ENCODE measurements around the gene ADAMTS13. TPM values are rescaled to one million over a fixed set of nuclear protein-coding genes. Genes with fewer than 3 reads are reported as not detected.

ADAMTS13 gene
- total and polyA plus RNA-seq, 8 donors = 1.2 to 11.1 (median 7.5) TPM

GRCh38 chr9:133377721-133378216, 44.4 kb upstream of the ADAMTS13 start:
- Histone ChIP-seq H3K27me3 (no peaks in the 10 kb centered on the region), H3K4me3 (no peak overlapping the region), H3K9me3 (no peaks in the 10 kb centered on the region), H3K27ac (no peak overlapping the region), H3K4me1 (peaks cover 0 to 33% of the 10 kb centered on the region in 2 donors), H3K36me3 (peaks cover 0 to 10% of the 10 kb centered on the region in 2 donors)
- no peak for ATAC-seq
- no peak for TF ChIP-seq CTCF (IDR thresholded peaks at IDR 0.05)
- intact Hi-C loops (cut with DNase I) = no loop called here
- DNase-seq = no peak

GRCh38 chr9:133378408-133378962, 43.7 kb upstream of the ADAMTS13 start:
- TF ChIP-seq CTCF (IDR thresholded peaks at IDR 0.05) = no peak
- Histone ChIP-seq H3K27ac (no peak overlapping the region), H3K27me3 (no peaks in the 10 kb centered on the region), H3K9me3 (no peaks in the 10 kb centered on the region), H3K4me1 (peaks cover 0 to 26% of the 10 kb centered on the region in 2 donors), H3K4me3 (no peak overlapping the region), H3K36me3 (peaks cover 0 to 3% of the 10 kb centered on the region in 2 donors)
- ATAC-seq (no peak), DNase-seq (no peak)
- intact Hi-C loops (cut with DNase I) = no loop called here

DNA sequence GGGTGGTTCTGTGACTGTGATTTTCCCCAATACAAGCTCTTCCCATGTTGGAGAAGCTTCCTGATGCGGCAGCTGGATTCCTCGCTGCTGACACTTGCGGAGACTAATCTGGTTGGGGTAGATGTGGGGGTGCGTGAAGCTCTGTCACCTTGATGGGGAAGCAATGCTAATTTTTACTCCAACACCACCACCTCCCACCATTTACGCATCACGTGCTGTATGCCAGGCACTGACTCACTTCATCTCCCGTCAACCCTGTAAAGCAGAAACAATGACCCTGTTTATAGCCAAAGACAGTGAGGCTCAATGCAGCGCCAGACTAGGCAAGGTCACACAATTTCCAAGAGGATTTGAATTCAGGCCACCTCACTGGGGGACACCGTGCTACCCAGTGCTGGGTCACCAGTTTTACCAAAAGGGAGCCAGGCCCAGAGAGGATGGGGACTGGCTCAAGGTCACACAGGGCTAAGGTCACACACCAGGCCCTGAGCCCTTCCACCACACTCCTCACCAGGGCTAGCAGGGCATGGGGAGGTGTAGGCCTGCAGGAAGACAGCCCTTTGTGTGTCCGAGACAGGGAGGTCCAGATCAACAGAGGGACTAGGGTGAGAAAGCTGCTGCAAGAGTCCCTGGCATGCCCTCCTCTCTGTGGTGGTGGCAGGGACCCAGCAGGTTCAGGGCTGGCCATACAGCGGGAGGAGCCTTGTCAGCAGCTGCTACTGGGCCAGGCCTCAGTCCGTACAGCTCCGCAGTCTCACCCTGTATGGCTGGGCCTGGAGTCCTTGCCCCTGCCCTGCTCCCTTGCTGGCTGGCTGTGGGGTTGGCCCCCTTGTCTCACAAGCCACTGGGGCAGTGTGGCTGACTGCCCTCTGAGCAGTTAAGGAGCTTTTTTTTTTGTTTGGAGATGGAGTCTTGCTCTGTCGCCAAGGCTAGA, 42.7 kb upstream of the ADAMTS13 start:
- ATAC-seq (no peak), DNase-seq (no peak)
- no peak for TF ChIP-seq CTCF (IDR thresholded peaks at IDR 0.05)
- intact Hi-C loops (cut with DNase I) = no loop called here
- Histone ChIP-seq H3K27ac (no peak overlapping the region), H3K4me3 (no peak overlapping the region), H3K4me1 (peaks cover 0 to 17% of the 10 kb centered on the region in 2 donors), H3K27me3 (no peaks in the 10 kb centered on the region), H3K36me3 (no peaks in the 10 kb centered on the region), H3K9me3 (no peaks in the 10 kb centered on the region)

DNA sequence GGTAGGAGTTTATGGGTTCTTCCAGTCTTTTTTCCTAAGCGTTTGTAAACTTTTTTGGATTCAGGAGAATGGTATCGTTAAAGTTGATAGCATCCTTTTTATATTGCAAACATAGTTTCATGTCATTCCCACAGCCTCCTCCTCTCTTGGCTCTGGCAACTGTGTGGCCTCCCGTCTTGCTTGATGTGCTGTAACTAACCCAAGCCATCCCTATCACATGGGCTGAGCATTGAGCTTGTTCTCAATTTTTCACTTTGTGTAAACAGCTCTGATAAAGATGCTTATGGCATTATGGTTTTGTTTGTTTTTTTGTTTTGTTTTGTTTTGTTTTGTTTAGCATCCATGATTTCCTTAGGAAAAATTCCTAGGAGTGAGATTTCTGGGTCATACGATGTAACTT, 41.4 kb upstream of the ADAMTS13 start:
- TF ChIP-seq CTCF (IDR thresholded peaks at IDR 0.05) = no peak
- intact Hi-C loops (cut with DNase I) = no loop called here
- Histone ChIP-seq H3K4me1 (peaks cover 0 to 9% of the 10 kb centered on the region in 2 donors), H3K4me3 (no peak overlapping the region), H3K9me3 (no peaks in the 10 kb centered on the region), H3K27me3 (no peaks in the 10 kb centered on the region), H3K27ac (no peak overlapping the region), H3K36me3 (no peaks in the 10 kb centered on the region)
- ATAC-seq (no peak), DNase-seq (peak in 1 of 4 donors; percentile 28)

DNA sequence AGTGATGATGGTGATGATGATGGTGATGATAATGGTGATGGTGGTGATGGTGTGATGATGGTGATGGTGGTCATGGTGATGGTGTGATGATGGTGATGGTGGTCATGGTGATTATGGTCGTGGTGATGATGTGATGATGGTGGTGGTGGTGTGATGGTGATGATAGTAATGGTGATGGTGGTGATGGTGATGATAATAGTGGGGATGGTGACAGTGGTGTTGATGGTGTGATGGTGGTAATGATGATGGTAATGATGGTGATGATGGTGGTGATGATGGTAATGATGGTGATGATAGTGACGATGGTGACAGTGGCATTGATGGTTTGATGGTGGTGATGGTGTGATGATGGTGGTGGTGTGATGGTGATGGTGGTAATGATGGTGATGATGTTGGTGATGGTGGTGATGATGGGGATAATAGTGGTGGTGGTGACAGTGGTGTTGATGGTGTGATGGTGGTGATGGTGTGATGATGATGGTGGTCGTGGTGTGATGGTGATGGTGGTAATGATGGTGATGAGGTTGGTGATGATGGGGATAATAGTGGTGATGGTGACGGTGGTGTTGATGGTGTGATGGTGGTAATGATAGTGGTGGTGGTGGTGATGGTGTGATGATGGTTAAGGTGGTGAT, 39.5 kb upstream of the ADAMTS13 start:
- intact Hi-C loops (cut with DNase I) = no loop called here
- Histone ChIP-seq H3K27ac (no peak overlapping the region), H3K4me3 (no peak overlapping the region), H3K4me1 (no peaks in the 10 kb centered on the region), H3K27me3 (no peaks in the 10 kb centered on the region), H3K9me3 (no peaks in the 10 kb centered on the region), H3K36me3 (no peaks in the 10 kb centered on the region)
- ATAC-seq = no peak
- no peak for TF ChIP-seq CTCF (IDR thresholded peaks at IDR 0.05)
- DNase-seq = no peak
